Stimulated activated CD8-positive, alpha-beta memory T cell treated with anti-CD3 and anti-CD28 coated beads, Interleukin-7, amount 100 ng/mL, for 24 hours (primary cell): ENCODE data around the gene SLC1A4.
"Not testable (repeated sequence)": the region's sequence is repeated elsewhere in the genome, so short reads cannot be mapped to it uniquely, and the experiment has no call there.

Source experiments
- DNase-seq: peaks from one replicate; pipeline ENCODE4 v3.0.0-alpha.2; 2020; ENCODE audit warnings: low read depth

The SLC1A4 gene

DNA sequence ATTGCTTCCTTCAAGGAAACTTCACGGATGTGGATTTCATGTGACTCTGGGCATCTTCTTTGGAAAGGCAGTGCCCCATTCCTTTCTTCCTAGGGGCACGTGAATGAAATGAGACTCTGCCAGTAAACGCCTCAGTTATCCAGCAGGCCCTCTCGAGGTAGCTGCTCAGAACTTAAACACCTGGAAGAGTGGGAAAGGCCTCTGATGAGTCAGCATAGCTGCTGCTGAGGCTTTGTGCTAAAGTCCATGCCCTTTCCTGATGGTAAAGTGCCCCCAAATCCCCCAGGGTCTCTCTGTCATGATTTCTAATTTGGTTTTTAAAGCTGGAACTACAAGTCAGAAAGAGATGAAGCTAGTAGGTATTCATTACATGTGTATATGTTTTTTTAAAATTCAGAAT lies 3.8 kb downstream of the SLC1A4 start:
- no peak for DNase-seq

DNA sequence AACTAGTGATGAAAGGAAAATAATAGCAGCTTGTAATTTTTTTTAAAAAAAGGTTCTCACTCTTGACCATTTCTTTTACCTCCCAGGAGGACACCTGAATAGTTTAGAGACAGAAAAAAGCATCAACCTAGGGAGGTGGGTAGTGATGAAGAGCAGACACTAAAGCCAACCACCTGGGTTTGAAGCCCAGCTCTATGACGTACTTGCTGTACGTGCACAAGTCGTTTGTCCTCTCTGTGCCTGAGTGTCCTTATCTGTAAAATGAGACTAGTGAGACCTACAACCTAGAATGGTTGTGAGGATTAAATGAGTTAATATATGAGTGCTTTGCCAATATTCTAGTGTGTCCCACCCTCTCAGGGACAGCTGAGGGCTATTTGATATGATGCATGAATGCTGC lies 5.8 kb downstream of the SLC1A4 start:
- no peak for DNase-seq

DNA sequence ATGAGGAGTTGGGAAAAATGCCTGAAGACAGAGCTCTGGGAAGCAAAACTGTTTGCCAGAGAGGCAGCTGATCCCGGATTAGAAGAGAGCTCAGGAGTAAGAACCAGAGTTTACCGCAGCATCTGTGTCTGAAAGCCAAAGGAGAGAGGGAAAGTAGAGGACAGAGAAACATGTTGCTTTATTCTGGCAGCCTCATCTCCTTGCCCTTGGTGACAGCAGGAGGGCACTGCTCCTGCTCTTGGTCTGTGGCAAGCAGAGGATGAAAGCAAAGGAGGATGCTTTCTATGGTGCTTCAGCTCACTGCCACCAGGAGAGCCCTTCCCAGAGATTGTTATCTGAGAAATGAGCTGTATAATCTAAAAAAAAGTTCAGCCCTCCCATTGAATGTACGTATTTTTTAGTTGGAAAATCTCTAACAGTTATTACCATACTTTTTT lies 7.7 kb downstream of the SLC1A4 start:
- DNase-seq: no peak

DNA sequence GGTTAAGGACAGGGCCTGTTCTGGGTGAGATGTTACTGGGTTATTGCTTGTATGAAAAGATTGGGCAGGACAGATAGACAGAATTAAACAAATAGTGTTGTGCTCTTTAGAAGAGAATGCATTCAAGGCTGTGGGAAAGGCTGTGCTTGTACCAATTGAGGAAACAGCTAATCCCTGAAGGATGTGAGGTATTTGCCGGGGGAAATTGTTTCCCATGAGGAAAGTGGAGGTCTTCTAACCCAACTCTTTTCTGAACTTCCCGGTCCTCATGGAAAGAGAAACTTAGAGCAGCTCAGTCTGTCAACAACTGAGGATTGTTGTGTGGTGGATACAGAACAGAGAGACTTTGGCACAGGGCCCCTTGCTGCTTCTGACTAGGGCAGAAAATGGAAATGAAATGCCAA lies 9.5 kb downstream of the SLC1A4 start:
- DNase-seq: no peak

DNA sequence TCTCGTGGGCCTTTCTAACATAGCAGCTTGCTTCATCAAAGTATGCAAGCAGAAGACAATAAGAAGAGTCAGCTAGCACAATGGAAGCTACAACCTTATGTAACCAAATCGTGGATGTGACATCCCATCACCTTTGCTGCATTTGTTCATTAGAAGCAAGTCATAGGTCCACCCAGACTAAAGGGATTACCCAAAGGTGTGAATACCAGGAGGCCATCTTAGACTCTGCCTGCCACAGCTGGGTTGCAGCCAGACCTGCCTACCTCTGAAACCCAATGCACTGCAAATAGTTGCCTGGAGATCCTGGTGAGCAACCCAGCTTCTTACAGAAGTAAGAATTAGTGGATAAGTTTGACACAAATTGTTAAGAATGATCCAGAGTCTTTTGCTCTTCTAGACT lies 10.6 kb downstream of the SLC1A4 start:
- DNase-seq: no peak

DNA sequence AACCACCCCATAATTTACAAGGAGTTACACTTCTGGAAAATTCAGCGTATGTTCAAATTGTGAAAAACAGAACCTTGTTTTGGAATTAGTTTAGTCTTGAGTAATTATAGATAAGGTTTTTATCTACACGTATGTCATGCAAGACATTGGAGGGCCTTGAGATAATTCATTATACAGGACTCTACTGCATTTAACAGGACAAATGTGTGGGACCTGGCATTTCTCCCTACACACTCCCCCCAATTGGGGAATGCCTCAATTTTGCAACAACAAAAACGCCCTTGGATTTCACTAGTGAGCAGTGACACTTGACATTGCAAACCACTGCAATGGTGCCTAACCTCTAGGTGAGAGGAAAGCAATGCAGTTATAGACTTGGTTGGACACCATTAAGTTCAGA lies 11.4 kb downstream of the SLC1A4 start:
- DNase-seq: no peak

DNA sequence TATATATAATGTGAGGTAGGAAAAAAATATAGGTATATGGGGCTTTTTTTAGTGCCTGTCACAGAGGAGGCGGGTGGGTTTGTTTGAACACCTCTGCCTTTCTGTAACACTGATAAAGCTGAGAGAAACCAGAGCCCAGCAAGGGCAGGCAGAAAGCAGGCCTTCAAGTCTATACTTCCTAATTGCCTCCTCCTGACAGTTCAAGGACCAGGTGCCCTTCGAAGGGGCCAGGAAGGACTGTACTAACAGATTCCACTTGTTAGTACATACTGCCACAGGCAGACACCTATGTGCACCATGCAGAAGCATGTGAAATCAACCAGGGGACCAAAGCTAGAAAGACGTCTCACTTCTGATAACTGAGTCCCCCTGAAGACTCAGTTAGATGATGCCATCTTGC lies 13.8 kb downstream of the SLC1A4 start:
- no peak for DNase-seq

DNA sequence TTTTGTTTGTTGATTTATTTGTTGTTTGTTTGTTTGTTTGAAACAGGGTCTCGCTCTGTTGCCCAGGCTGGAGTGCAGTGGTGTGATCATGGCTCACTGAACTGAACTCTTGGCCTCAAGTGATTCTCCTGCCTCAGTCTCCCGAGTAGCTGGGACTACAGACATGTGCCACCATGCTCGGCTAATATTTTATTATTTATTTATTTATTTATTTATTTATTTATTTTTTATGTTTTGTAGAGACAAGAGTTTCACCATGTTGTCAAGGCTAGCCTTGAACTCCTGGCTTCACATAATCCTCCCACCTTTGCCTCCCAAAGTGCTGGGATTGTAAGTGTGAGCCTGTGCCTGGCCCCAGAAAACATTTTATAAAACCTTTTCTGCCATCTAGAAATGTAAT lies 15.0 kb downstream of the SLC1A4 start:
- DNase-seq: not testable (repeated sequence)

DNA sequence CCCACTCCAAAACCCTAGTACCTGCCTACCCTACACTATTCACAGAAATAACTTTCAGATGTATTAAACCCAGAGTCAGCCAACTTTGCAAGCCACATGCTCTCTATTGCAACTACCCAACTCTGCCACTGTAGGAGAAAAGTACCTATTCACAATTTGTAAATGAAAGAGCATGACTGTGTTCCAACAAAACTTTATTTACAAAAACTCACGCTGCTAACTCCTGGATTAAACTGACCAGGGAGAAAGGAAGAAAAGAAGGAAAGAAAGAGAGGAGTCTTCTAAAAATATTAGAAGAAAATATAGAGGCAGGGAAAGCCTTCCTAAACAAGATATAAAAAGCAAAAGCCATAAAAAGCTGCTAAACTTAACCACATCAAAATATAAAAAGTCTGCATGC lies 24.6 kb downstream of the SLC1A4 start:
- DNase-seq: no peak

DNA sequence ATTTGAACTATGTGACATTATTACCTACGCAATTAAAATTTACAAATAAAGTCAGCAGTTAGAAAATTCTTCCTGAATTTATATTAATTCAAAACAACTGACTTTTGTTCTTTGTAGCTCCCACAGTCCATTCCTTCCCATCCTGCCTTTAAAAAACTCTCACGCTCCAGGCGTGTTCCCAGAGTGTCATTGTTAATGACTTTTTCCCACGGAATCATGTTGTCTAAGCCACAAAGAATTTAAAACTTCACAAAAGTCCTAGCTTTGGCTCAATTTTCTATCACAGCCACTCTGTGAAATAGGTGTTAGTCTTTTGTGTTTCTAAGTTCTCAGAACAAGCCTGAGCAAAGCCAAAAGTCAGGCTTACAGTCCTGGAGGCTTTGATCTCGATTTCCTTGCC lies 26.5 kb downstream of the SLC1A4 start:
- no peak for DNase-seq

DNA sequence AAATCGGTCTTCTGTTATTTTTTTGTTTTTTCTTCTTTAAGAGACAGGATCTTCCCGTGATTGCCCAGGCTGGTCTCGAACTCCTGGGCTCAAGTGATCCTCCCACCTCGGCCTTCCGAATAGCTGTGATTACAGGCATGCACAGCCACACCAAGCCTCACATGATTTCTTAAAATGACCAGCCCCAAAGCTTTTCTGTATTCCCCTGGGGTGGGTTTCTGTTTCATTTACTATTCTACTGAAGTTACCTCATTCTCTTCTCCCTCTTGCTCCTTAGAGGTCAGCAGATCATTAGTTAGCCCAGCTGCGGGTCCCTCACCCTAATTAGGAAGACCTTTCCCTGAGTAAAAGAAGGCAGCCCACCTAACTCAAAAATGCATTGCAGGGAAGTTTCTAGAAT lies 27.6 kb downstream of the SLC1A4 start:
- DNase-seq: no peak

DNA sequence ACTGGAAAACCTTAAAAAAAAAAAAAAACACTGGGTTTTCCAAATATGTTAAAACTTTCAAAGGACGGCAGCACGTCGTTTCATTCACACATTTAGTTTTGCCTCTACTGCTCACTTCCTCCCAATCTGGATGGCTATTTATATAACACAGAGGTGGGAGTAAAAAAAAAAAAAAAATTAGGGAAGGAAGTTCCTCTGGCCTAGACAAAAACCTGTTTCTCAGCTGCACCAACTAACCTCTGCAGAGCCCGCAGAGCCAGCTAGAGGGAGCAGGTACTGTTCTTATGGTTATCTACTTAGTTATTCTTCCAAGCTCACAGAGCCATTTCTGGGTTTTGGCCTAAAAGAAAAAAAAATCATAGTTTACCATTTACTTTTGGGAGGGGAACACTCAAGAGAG lies 28.1 kb downstream of the SLC1A4 start:
- DNase-seq: no peak

DNA sequence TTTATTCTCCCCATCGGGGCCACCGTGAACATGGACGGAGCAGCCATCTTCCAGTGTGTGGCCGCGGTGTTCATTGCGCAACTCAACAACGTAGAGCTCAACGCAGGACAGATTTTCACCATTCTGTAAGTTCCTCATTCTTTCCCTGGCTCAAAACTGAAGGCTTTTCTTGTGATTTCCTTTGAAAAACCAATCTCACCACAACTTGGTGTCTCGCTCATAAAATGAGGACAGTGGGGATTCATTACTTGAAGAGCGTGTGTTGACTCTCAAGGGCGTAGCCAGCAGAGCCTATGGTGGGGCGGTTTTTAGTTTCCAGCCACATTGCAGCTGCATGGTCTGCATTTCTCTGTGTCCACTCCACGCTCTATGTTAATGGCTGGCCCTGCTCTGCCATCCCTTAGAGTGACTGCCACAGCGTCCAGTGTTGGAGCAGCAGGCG lies 29.0 kb downstream of the SLC1A4 start:
- no peak for DNase-seq

DNA sequence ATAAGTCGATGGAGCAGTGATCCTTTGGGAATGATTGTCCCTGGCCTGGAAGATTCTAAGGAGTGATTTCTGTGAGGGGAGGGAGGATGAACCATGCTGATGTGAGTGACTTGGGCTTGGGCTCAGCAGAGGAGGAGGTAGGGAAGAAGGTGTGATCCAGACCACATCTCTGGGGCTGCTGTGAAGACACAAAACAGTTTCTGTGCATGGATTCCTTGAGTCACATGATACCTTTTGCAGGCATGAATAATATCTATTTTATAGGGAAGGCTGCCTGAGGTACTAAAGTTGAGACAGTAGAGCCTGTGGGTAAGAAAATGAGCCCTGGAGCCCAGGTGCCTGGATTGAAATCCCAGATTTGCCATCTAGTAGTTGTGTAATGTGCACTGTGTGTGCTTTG lies 29.8 kb downstream of the SLC1A4 start:
- DNase-seq: no peak

DNA sequence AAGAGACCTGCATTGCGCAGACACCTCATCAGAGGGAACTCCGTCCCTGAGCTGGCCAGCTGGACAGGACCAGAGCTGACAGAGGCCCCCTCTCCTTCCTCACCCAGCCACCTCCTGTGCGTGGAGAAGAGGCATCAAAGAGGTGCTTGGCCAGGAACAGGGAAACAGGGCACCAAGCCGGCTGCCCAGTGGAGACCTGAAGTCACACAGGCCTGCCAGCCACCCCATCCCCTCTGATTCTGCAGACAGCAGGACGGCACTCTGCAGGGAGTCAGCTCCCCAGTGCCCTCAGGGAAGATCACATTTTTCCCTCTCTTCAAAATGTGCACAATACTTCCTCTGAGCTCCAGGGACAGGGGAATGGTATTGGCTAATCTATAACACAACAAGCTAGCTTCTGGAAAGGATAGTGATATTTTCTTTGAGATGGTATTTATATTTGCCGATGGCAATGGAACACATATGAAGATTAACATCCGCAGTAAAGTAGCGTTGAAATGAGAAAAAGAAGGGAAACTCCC lies 30.5 kb downstream of the SLC1A4 start:
- DNase-seq: no peak

DNA sequence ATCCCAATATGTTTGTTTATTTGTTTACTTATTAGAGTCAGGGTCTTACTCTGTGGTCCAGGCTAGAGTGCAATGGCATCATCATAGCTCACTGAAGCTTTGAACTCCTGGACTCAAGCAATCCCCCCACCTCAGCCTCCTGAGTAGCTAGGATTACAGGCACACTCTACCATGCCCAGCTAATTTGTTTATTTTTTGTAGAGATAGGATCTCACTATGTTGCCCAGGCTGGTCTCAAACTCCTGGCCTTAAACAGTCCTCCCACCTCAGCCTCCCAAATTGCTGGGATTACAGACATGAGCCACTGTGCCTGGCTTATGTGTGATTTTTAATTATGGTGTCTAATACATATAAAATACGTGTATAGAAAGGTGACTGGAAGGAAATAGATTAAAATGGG lies 31.1 kb downstream of the SLC1A4 start:
- not testable (repeated sequence) for DNase-seq

DNA sequence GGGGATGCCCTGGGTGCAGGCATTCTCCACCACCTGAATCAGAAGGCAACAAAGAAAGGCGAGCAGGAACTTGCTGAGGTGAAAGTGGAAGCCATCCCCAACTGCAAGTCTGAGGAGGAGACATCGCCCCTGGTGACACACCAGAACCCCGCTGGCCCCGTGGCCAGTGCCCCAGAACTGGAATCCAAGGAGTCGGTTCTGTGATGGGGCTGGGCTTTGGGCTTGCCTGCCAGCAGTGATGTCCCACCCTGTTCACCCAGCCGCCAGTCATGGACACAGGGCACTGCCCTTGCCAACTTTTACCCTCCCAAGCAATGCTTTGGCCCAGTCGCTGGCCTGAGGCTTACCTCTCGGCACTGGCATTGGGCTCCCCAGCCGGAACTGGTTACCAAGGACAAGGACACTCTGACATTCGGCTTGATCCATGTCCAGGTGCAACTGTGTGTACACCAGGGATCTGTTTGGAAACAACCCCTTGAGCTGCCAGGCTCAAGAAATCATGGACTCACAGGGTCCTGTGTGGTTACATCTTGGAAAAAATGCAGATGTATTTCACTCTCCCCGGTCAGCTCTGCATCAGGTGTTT lies 31.8 kb downstream of the SLC1A4 start:
- DNase-seq: no peak

DNA sequence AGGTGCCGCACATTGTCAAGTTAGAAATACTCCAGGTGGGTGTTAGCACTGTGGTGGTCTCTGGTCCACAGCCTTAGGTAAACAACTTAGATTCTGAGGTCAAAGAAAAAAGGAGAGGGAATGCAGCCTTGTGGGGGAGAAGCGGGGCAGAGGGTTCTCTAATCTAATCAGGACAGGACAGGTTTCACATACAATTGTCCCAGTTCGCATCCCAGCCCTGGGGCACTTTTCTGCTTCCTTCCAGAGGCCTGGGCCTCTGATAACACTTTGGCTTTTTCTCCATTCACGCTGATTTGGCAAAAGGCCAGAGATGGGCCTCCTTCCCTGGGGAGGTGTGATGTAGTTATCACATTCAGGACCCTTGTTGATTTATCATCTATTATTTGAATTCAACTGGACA lies 32.5 kb downstream of the SLC1A4 start:
- no peak for DNase-seq

DNA sequence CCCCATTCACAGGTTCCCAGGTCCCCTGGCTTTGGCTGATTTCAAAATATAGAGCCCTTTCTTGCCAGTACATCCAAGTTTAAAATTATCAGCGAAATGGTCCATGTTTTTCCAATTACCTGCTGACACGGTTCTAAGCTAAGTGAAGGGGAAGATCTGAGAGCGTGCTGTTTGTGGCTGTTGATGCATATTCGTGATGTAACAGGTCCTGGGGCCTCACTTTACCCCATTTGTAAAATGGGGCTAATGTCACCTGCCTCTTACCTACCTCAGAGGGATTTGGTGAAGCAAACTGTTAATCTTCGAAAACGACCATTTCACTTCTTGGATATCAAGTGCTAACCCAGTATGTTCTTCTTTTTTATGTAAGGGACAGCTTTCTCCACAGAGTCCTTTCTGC lies 33.0 kb downstream of the SLC1A4 start:
- DNase-seq: no peak

DNA sequence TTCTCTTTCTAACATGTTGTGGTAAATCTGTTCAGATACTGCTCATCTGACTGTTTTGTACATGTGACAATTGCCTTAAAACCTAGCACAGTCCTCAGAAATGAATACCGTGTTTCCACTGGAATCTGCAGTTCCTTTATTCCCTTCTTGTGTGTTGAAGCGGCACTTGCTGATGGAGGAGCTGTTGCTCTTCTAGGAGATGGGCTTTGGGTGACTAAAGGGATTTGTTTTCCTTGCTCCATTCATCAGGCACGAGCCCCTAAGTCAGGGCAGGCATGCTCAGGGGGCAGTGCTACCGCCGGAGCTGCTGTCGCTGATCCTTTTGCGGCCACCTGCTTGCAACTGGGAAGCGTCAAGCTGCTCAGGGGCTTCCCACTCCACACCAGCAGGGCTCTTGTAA lies 34.5 kb downstream of the SLC1A4 start:
- no peak for DNase-seq

DNA sequence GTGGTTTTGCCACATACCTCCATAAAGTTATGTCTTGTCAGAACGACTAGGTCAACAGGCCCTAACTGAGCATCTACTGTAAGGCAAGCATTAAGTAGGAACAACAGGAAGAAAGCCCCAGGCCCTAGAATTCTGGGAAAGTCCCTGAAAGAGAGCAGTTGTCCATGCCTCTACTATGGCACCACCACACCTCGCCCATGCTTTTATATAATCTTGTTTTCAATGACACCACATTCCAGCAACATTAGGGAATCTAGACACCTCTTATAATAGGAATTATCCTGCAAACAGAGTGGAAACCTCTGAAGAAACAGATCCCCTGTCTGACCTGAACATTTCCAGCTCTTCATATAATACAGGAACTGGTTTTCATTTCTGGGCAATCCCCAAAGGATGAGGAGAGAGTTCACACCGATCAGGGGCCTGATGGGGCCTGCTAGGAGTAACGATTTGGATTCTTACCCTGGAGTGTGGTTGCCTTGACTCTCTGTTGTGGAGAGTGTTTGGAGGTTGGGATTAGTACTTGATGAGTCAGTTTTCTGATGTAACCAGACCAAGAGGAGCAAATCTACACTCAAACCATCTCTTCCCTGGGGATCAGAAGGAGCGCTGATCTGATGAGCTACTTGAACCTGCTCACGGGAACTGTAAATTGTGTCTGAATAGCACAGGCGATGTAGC lies 35.1 kb downstream of the SLC1A4 start:
- no peak for DNase-seq

DNA sequence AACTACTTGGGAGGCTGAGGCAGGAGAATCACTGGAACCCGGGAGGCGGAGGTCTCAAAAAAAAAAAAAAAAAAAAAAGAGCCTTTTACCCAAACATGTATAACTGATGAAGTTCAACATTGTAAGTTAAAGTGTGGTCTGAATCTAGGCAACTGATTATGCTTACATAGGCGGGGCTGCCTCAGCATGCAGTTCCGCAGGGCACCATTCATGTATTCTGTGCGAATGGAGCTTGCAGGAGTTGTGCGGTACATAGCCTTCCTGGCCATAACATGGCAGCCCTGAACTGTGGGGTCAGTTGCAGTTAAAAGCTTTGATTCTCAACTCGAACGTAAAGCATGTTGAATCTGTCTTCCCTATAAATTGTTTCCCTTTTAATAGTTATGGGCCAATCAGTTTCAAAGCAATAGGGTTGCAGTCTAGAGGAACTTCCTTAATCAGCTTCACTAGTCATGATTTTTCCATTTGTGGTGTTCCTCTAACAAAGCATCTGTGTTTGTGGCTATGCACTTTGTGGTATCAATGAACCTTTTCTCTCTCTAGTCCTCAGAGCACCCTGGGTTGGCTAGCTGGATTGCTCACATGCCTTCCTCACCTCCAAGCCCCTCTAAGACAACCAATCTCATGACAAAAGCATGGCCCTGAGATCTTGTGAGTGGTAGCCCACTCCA lies 36.4 kb downstream of the SLC1A4 start:
- DNase-seq: no peak

DNA sequence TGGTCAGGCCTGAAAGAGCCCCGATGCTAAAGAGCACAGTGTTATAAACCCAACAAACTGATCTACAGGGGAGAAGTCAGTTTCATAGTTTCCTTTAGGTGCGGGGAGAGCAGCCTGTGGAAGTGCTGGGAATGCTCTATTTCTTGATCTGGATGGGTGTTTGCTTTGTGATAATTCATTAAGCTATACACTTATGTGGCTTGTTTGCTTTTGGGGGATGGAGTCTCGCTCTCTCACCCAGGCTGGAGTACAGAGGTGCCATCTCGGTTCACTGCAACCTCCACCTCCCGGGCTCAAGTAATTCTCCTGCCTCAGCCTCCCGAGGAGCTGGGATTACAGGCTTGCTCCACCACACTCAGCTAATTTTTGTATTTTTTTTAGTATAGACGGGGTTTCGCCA lies 37.0 kb downstream of the SLC1A4 start:
- no peak for DNase-seq
